Esophagus muscularis mucosa (tissue), 2 donors: ENCODE results near the gene HS6ST3.

Experiments
- POLR2A ChIP-seq: fragments of 450-650 bp; IDR thresholded peaks from one replicate; pipeline ENCODE4 v1.6.1; 2017; ENCODE audit warnings: antibody characterized with exemption, moderate library complexity, mild to moderate bottlenecking, low read depth
- POLR2AphosphoS5 ChIP-seq, 2 donors: sonication (generic); formaldehyde crosslinking; IDR thresholded peaks; one replicate each; pipeline ENCODE4 v1.6.1; 2017; ENCODE audit warnings: antibody characterized with exemption in 2 of 2

DNA sequence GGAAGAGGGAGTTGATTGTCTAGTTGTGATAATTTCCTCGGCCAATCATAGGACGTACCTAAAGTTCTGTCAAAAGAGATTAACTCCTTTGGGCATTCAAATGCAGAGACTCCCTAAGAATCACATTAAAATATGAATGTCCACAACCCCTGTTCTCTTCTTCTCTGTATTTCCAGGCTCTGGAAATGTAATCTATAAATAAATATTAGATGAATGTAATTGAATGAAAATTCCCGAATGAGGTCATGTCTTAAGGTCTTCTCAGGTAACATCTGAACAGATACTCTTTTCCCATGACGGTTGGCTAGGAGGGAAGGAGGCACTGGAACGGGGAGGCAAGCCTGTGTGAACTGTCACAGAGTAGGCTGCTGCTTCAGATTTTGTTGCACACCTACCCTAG, 759.2 kb downstream of the HS6ST3 start:
- TF ChIP-seq POLR2A, result no peak
- no peak for TF ChIP-seq POLR2AphosphoS5 (IDR thresholded peaks at IDR 0.05)
